ENCODE results near the gene PRPF6. TPM values are rescaled to one million over a fixed set of nuclear protein-coding genes. Genes with fewer than 3 reads are reported as not detected.

The PRPF6 gene
- total and polyA plus RNA-seq, 2 of the 13 experiments (the other 11 are each of a cell fraction or from before 2014, with no cell fraction given), result 63.7 to 101 TPM

DNA sequence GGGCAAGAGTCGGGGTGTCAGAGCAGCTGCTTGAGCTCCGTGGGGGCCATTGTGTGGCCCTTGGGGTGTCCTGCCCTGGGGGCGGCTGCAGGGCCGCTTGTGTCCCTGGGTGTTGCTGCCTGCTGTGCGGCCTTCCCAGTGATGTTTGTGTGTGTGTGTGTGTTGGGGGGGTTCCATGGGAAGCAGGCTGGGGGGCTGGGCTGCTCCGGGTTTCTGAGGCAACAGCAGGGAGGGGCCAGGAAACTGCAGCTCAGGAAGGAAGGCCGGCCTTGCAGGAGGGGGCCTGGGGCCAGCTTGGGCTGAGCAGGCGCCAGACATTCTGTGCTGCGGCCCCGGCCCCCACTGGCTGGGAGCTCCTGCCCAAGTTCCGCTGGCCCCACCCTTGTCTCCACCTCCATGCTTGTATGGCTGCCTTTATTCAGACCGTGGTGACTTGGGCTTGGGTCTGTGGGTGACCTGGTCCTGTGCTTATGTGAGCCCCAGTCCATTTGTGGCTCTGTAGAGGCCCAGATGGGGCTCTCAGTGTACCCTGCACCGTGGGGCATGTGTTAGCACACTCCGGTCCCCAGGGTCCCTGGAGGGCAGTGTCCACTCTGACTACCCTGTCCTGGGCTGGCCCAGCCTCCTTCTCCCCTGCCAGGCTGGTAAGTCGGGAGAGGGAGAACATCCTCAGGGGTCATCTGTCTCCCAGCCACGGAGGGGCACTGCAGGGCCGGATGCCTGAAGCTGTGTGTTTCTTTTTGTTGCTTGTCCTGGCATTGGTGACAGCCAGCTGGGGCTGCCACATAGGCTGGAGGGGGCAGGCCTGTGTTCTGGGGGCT is 73.1 kb downstream of the PRPF6 start (continued):
- TF ChIP-seq, protein P1, sequence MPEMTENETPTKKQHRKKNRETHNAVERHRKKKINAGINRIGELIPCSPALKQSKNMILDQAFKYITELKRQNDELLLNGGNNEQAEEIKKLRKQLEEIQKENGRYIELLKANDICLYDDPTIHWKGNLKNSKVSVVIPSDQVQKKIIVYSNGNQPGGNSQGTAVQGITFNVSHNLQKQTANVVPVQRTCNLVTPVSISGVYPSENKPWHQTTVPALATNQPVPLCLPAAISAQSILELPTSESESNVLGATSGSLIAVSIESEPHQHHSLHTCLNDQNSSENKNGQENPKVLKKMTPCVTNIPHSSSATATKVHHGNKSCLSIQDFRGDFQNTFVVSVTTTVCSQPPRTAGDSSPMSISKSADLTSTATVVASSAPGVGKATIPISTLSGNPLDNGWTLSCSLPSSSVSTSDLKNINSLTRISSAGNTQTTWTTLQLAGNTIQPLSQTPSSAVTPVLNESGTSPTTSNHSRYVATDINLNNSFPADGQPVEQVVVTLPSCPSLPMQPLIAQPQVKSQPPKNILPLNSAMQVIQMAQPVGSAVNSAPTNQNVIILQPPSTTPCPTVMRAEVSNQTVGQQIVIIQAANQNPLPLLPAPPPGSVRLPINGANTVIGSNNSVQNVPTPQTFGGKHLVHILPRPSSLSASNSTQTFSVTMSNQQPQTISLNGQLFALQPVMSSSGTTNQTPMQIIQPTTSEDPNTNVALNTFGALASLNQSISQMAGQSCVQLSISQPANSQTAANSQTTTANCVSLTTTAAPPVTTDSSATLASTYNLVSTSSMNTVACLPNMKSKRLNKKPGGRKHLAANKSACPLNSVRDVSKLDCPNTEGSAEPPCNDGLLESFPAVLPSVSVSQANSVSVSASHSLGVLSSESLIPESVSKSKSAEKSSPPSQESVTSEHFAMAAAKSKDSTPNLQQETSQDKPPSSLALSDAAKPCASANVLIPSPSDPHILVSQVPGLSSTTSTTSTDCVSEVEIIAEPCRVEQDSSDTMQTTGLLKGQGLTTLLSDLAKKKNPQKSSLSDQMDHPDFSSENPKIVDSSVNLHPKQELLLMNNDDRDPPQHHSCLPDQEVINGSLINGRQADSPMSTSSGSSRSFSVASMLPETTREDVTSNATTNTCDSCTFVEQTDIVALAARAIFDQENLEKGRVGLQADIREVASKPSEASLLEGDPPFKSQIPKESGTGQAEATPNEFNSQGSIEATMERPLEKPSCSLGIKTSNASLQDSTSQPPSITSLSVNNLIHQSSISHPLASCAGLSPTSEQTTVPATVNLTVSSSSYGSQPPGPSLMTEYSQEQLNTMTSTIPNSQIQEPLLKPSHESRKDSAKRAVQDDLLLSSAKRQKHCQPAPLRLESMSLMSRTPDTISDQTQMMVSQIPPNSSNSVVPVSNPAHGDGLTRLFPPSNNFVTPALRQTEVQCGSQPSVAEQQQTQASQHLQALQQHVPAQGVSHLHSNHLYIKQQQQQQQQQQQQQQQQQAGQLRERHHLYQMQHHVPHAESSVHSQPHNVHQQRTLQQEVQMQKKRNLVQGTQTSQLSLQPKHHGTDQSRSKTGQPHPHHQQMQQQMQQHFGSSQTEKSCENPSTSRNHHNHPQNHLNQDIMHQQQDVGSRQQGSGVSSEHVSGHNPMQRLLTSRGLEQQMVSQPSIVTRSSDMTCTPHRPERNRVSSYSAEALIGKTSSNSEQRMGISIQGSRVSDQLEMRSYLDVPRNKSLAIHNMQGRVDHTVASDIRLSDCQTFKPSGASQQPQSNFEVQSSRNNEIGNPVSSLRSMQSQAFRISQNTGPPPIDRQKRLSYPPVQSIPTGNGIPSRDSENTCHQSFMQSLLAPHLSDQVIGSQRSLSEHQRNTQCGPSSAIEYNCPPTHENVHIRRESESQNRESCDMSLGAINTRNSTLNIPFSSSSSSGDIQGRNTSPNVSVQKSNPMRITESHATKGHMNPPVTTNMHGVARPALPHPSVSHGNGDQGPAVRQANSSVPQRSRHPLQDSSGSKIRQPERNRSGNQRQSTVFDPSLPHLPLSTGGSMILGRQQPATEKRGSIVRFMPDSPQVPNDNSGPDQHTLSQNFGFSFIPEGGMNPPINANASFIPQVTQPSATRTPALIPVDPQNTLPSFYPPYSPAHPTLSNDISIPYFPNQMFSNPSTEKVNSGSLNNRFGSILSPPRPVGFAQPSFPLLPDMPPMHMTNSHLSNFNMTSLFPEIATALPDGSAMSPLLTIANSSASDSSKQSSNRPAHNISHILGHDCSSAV (CRISPR knock-in tag; IDR thresholded peaks at IDR 0.05; ENCODE audit: borderline replicate concordance), result 0 out of 2 replicates have a peak, but pooled peaks have one; percentile 1
- TF ChIP-seq, protein P2, sequence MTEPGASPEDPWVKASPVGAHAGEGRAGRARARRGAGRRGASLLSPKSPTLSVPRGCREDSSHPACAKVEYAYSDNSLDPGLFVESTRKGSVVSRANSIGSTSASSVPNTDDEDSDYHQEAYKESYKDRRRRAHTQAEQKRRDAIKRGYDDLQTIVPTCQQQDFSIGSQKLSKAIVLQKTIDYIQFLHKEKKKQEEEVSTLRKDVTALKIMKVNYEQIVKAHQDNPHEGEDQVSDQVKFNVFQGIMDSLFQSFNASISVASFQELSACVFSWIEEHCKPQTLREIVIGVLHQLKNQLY (CRISPR knock-in tag; IDR thresholded peaks at IDR 0.05), result peak; percentile 44; the same call in 1 of the 2 replicates
- TF ChIP-seq FOXP1 (IDR thresholded peaks at IDR 0.05) (no peak; the same call in 1 of the 2 replicates), FOXP1 (CRISPR knock-in tag; IDR thresholded peaks at IDR 0.05) (peak; percentile 52; the same call in 1 of the 2 replicates), ZNF382 (CRISPR knock-in tag; IDR thresholded peaks at IDR 0.05; ENCODE audit: borderline replicate concordance) (no peak), ARNT2 (CRISPR knock-in tag; IDR thresholded peaks at IDR 0.05; ENCODE audit: low read depth) (peak; percentile 64), SRF (IDR thresholded peaks at IDR 0.05; ENCODE audit: low read depth, low read length) (no peak), HIVEP1 (CRISPR knock-in tag; IDR thresholded peaks at IDR 0.05) (no peak), AHR (CRISPR knock-in tag; IDR thresholded peaks at IDR 0.05) (peak; percentile 98; the same call in 1 of the 2 replicates), ARID4A (CRISPR knock-in tag; IDR thresholded peaks at IDR 0.05; ENCODE audit: borderline replicate concordance) (peak; percentile 85)
- TF ChIP-seq, protein P3, sequence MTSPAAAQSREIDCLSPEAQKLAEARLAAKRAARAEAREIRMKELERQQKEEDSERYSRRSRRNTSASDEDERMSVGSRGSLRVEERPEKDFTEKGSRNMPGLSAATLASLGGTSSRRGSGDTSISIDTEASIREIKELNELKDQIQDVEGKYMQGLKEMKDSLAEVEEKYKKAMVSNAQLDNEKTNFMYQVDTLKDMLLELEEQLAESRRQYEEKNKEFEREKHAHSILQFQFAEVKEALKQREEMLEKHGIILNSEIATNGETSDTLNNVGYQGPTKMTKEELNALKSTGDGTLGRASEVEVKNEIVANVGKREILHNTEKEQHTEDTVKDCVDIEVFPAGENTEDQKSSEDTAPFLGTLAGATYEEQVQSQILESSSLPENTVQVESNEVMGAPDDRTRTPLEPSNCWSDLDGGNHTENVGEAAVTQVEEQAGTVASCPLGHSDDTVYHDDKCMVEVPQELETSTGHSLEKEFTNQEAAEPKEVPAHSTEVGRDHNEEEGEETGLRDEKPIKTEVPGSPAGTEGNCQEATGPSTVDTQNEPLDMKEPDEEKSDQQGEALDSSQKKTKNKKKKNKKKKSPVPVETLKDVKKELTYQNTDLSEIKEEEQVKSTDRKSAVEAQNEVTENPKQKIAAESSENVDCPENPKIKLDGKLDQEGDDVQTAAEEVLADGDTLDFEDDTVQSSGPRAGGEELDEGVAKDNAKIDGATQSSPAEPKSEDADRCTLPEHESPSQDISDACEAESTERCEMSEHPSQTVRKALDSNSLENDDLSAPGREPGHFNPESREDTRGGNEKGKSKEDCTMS (CRISPR knock-in tag; conservative IDR thresholded peaks at IDR 0.05), result no peak

Data from HepG2 (cell line).